Measurements from ENCODE around the gene FGF3. TPM values are rescaled to one million over a fixed set of nuclear protein-coding genes. Genes with fewer than 3 reads are reported as not detected.

FGF3 gene
- total and polyA plus RNA-seq, 10 of the 15 experiments (the other 5 are each of a cell fraction or from before 2014, with no cell fraction given) = not detected

DNA sequence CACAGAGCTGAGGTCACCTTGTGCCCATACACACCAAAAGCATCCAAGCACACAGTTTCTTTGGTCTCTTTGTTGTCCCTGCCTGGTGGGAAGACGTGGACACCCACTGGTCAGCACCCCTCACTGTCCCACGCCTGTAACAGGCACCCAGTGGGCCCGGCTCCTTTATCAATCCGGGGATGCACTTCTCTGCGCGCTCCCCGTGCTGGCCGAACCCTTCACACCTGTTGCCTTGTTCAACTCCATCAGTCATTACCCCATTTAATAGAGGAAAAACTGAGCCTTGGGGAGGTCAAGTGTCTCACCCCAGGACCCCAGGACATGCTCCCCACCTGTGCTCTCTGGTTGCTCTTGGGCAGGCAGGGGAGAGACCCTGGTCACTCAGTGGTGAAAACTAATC is 49.7 kb upstream of the FGF3 start:
- ChIA-PET SMC1A (ENCODE audit: uncharacterized antibody, unreplicated experiment) (no interaction called here), RAD21 (ENCODE audit: unreplicated experiment) (no interaction called here), CTCF (no interaction called here), POLR2A (no interaction called here)
- Histone ChIP-seq H2AFZ (ENCODE audit: control insufficient read depth, low read depth, low read length) (no peak overlapping the region), H4K20me1 (ENCODE audit: control insufficient read depth, insufficient read depth) (no peaks in the 10 kb centered on the region), H3K4me3 (no peak overlapping the region), H3K27me3 (replicated peaks in 1 of 2; ENCODE audit: control insufficient read depth in 2 of 2, insufficient read depth in 2 of 2, low read length in 1 of 2) (peaks cover 0 to 2% of the 10 kb centered on the region in 2 experiments; a peak in 2 of 4 replicates), H3K4me2 (ENCODE audit: control insufficient read depth, insufficient read depth) (no peak overlapping the region), H3K4me1 (ENCODE audit: control insufficient read depth, insufficient read depth, low read length) (no peaks in the 10 kb centered on the region), H3K27ac (ENCODE audit: control insufficient read depth, insufficient read depth) (no peak overlapping the region), H3K9ac (ENCODE audit: control insufficient read depth, insufficient read depth, low read length) (no peak overlapping the region), H3K79me2 (ENCODE audit: control insufficient read depth, insufficient read depth, low read length) (no peaks in the 10 kb centered on the region), H3K36me3 (ENCODE audit: control insufficient read depth in 2 of 2, insufficient read depth in 2 of 2, low read length in 1 of 2) (no peaks in the 10 kb centered on the region), H3K9me3 (replicated peaks; ENCODE audit: control insufficient read depth, insufficient read depth, low read length) (no peaks in the 10 kb centered on the region)
- 40% methylated on average over 8 of the region's 8 CpGs for WGBS (ENCODE audit: insufficient coverage, insufficient replicate concordance, low lambda C conversion rate, missing lambda C conversion rate)
- FAIRE-seq (no peak), DNase-seq (ENCODE audit: low read depth, low spot score) (no peak), ATAC-seq (no peak)
- in situ Hi-C loops (cut with MboI) (no loop called here), intact Hi-C loops (cut with micrococcal nuclease; ENCODE audit: unreplicated experiment) (no loop called here)
- no TSS peak for BruUV-seq (replicated peaks)
- TF ChIP-seq, protein P1, sequence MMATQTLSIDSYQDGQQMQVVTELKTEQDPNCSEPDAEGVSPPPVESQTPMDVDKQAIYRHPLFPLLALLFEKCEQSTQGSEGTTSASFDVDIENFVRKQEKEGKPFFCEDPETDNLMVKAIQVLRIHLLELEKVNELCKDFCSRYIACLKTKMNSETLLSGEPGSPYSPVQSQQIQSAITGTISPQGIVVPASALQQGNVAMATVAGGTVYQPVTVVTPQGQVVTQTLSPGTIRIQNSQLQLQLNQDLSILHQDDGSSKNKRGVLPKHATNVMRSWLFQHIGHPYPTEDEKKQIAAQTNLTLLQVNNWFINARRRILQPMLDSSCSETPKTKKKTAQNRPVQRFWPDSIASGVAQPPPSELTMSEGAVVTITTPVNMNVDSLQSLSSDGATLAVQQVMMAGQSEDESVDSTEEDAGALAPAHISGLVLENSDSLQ (IDR thresholded peaks at IDR 0.05) = no peak
- no peak for TF ChIP-seq RAD51 (IDR thresholded peaks at IDR 0.05)
- TF ChIP-seq, protein P2, sequence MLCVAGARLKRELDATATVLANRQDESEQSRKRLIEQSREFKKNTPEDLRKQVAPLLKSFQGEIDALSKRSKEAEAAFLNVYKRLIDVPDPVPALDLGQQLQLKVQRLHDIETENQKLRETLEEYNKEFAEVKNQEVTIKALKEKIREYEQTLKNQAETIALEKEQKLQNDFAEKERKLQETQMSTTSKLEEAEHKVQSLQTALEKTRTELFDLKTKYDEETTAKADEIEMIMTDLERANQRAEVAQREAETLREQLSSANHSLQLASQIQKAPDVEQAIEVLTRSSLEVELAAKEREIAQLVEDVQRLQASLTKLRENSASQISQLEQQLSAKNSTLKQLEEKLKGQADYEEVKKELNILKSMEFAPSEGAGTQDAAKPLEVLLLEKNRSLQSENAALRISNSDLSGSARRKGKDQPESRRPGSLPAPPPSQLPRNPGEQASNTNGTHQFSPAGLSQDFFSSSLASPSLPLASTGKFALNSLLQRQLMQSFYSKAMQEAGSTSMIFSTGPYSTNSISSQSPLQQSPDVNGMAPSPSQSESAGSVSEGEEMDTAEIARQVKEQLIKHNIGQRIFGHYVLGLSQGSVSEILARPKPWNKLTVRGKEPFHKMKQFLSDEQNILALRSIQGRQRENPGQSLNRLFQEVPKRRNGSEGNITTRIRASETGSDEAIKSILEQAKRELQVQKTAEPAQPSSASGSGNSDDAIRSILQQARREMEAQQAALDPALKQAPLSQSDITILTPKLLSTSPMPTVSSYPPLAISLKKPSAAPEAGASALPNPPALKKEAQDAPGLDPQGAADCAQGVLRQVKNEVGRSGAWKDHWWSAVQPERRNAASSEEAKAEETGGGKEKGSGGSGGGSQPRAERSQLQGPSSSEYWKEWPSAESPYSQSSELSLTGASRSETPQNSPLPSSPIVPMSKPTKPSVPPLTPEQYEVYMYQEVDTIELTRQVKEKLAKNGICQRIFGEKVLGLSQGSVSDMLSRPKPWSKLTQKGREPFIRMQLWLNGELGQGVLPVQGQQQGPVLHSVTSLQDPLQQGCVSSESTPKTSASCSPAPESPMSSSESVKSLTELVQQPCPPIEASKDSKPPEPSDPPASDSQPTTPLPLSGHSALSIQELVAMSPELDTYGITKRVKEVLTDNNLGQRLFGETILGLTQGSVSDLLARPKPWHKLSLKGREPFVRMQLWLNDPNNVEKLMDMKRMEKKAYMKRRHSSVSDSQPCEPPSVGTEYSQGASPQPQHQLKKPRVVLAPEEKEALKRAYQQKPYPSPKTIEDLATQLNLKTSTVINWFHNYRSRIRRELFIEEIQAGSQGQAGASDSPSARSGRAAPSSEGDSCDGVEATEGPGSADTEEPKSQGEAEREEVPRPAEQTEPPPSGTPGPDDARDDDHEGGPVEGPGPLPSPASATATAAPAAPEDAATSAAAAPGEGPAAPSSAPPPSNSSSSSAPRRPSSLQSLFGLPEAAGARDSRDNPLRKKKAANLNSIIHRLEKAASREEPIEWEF (IDR thresholded peaks at IDR 0.05; ENCODE audit: insufficient replicate concordance, low read depth, low read length) = no peak
- TF ChIP-seq ZNF207 (IDR thresholded peaks at IDR 0.05; ENCODE audit: borderline replicate concordance) = no peak
- TF ChIP-seq YY1 (IDR thresholded peaks at IDR 0.05; ENCODE audit: low read depth, low read length) = no peak
- TF ChIP-seq ZNF274 (IDR thresholded peaks at IDR 0.05; ENCODE audit: insufficient read depth, insufficient read length) = no peak
- TF ChIP-seq TARDBP (IDR thresholded peaks at IDR 0.05; ENCODE audit: borderline replicate concordance) = no peak
- no peak for TF ChIP-seq NBN (IDR thresholded peaks at IDR 0.05)
- no peak for TF ChIP-seq ASH2L (IDR thresholded peaks at IDR 0.05; ENCODE audit: borderline replicate concordance, low read depth)
- no peak for TF ChIP-seq BHLHE40 (IDR thresholded peaks at IDR 0.05; ENCODE audit: borderline replicate concordance in 1 of 2, low read depth in 2 of 2, low read length in 1 of 2)
